ENCODE data around the gene ARID3A.

The ARID3A gene

GRCh38 chr19:945401-946252, 19.8 kb downstream of the ARID3A start:
- no peak for DNase-seq (ENCODE audit: low read depth in 1 of 2, low spot score in 1 of 2)
- no peak overlapping the region for H3K4me3 ChIP-seq (replicated peaks; ENCODE audit: insufficient read depth, low read length)
- no peak for TF ChIP-seq REST (IDR thresholded peaks at IDR 0.05; ENCODE audit: insufficient replicate concordance, low read depth)
- no peak overlapping the region for H3K27ac ChIP-seq (replicated peaks)
- H3K27me3 ChIP-seq (ENCODE audit: insufficient read depth, poor library complexity, severe bottlenecking) = no peaks in the 10 kb centered on the region

GRCh38 chr19:947090-947706, 21.4 kb downstream of the ARID3A start:
- Histone ChIP-seq H3K27ac (replicated peaks) (no peak overlapping the region), H3K4me3 (replicated peaks; ENCODE audit: insufficient read depth, low read length) (no peak overlapping the region), H3K27me3 (ENCODE audit: insufficient read depth, poor library complexity, severe bottlenecking) (no peaks in the 10 kb centered on the region)
- no peak for DNase-seq (ENCODE audit: low read depth in 1 of 2, low spot score in 1 of 2)
- TF ChIP-seq GABPA (IDR thresholded peaks at IDR 0.05; ENCODE audit: low read depth) (no peak), POLR2AphosphoS5 (IDR thresholded peaks at IDR 0.05; ENCODE audit: low read depth) (no peak), REST (IDR thresholded peaks at IDR 0.05; ENCODE audit: insufficient replicate concordance, low read depth) (no peak)
- TF ChIP-seq, protein P1, sequence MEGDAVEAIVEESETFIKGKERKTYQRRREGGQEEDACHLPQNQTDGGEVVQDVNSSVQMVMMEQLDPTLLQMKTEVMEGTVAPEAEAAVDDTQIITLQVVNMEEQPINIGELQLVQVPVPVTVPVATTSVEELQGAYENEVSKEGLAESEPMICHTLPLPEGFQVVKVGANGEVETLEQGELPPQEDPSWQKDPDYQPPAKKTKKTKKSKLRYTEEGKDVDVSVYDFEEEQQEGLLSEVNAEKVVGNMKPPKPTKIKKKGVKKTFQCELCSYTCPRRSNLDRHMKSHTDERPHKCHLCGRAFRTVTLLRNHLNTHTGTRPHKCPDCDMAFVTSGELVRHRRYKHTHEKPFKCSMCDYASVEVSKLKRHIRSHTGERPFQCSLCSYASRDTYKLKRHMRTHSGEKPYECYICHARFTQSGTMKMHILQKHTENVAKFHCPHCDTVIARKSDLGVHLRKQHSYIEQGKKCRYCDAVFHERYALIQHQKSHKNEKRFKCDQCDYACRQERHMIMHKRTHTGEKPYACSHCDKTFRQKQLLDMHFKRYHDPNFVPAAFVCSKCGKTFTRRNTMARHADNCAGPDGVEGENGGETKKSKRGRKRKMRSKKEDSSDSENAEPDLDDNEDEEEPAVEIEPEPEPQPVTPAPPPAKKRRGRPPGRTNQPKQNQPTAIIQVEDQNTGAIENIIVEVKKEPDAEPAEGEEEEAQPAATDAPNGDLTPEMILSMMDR (IDR thresholded peaks at IDR 0.05; ENCODE audit: insufficient read depth, low read length) = no peak

- DNase-seq (ENCODE audit: low read depth in 1 of 2, low spot score in 1 of 2) = peak in 1 of 2 experiments; percentile 92
- TF ChIP-seq, protein P1 (IDR thresholded peaks at IDR 0.05; ENCODE audit: insufficient read depth, low read length) = no peak
- TF ChIP-seq GABPA (IDR thresholded peaks at IDR 0.05; ENCODE audit: low read depth) = peak; percentile 49; the same call in 1 of the 2 replicates
- TF ChIP-seq SPI1 (IDR thresholded peaks at IDR 0.05; ENCODE audit: borderline replicate concordance, low read depth) = peak; percentile 98
- TF ChIP-seq POLR2AphosphoS5 (IDR thresholded peaks at IDR 0.05; ENCODE audit: low read depth) = peak; percentile 97
- TF ChIP-seq REST (IDR thresholded peaks at IDR 0.05; ENCODE audit: insufficient replicate concordance, low read depth) = peak; percentile 52
- no peak overlapping the region for H3K4me3 ChIP-seq (replicated peaks; ENCODE audit: insufficient read depth, low read length)
- no peaks in the 10 kb centered on the region for H3K27me3 ChIP-seq (ENCODE audit: insufficient read depth, poor library complexity, severe bottlenecking)
- H3K27ac ChIP-seq (replicated peaks) = peak overlapping the region; percentile 21; the same call in 1 of the 2 replicates
Observed at GRCh38 chr19:947707-948539, 22.1 kb downstream of the ARID3A start.

Measured in HL-60 (cell line).